22Rv1 (cell line): ENCODE results near the gene ATP5F1E.

Source experiments
- ZFX ChIP-seq: fragments of 450-650 bp; IDR thresholded peaks from 2 replicates; pipeline ENCODE4 v1.6.1; 2017; ENCODE audit warnings: antibody characterized with exemption, borderline replicate concordance
- TF ChIP-seq, protein P1 (sequence below): fragments of 450-650 bp; IDR thresholded peaks from 2 replicates; pipeline ENCODE4 v1.5.1; 2017; ENCODE audit warnings: mild to moderate bottlenecking

DNA sequence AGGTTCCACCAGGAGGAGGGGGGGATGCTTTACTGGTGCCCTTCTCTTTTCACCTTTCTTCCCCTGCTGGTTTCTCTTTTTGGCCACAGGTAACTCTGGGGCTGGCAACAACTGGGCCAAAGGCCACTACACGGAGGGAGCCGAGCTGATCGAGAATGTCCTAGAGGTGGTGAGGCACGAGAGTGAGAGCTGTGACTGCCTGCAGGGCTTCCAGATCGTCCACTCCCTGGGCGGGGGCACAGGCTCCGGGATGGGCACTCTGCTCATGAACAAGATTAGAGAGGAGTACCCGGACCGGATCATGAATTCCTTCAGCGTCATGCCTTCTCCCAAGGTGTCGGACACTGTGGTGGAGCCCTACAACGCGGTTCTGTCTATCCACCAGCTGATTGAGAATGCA lies 8.5 kb downstream of the ATP5F1E start:
- TF ChIP-seq, protein P1, sequence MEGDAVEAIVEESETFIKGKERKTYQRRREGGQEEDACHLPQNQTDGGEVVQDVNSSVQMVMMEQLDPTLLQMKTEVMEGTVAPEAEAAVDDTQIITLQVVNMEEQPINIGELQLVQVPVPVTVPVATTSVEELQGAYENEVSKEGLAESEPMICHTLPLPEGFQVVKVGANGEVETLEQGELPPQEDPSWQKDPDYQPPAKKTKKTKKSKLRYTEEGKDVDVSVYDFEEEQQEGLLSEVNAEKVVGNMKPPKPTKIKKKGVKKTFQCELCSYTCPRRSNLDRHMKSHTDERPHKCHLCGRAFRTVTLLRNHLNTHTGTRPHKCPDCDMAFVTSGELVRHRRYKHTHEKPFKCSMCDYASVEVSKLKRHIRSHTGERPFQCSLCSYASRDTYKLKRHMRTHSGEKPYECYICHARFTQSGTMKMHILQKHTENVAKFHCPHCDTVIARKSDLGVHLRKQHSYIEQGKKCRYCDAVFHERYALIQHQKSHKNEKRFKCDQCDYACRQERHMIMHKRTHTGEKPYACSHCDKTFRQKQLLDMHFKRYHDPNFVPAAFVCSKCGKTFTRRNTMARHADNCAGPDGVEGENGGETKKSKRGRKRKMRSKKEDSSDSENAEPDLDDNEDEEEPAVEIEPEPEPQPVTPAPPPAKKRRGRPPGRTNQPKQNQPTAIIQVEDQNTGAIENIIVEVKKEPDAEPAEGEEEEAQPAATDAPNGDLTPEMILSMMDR, result no peak
- TF ChIP-seq ZFX, result no peak
